Left kidney (tissue), 8 donors: ENCODE measurements around the gene NR6A1. TPM values are rescaled to one million over a fixed set of nuclear protein-coding genes. Genes with fewer than 3 reads are reported as not detected.

Experiments used
- DNase-seq: peaks from one replicate; pipeline ENCODE4 v3.0.0-alpha.2; 2013
- long read RNA-seq, 8 donors: transcript quantifications; one replicate each; lab custom pipeline, GENCODE V29; 2026
- polyA plus RNA-seq: library from polyadenylated mRNA; unstranded; fragments of 120-200 nt; gene quantifications from one replicate; pipeline ENCODE4 v1.2.1, GENCODE V29; 2013; ENCODE audit not compliant: insufficient read length

The NR6A1 gene
- 1.7 TPM for polyA plus RNA-seq
- long read RNA-seq, donor 1 = 0 reads
- long read RNA-seq, donor 2, partial matches to known transcripts = 0 of 5 reads
- long read RNA-seq, donor 2, other reads (novel, unspliced or antisense) = 5 of 5 reads
- long read RNA-seq, donor 3 = 0 reads
- long read RNA-seq, donor 4 = 0 reads
- long read RNA-seq, donor 5 = 0 reads
- long read RNA-seq, donor 6 = 0 reads
- long read RNA-seq, donor 7 = 0 reads
- long read RNA-seq, donor 8 = 0 reads

- peak; percentile 97 for DNase-seq
These were observed at the start of gene NR6A1 for GRCh38 chr9:124771021-124771866. Gene NR6A1, minus strand, starts transcription at chr9:124771311.

- no peak for DNase-seq
These were observed 47.5 kb upstream of the NR6A1 start for GRCh38 chr9:124818431-124819281.

GRCh38 chr9:124815601-124816000 is 44.5 kb upstream of the NR6A1 start:
- no peak for DNase-seq

GRCh38 chr9:124814164-124814535 is 43.0 kb upstream of the NR6A1 start:
- DNase-seq = no peak

- no peak for DNase-seq
These were observed 42.5 kb upstream of the NR6A1 start for GRCh38 chr9:124813501-124814163.

GRCh38 chr9:124813041-124813440 is 41.9 kb upstream of the NR6A1 start:
- DNase-seq = no peak

- DNase-seq = no peak
These were observed 41.3 kb upstream of the NR6A1 start for GRCh38 chr9:124812441-124812876.

GRCh38 chr9:124810663-124811355 is 39.7 kb upstream of the NR6A1 start:
- peak; percentile 26 for DNase-seq

GRCh38 chr9:124809741-124810500 is 38.8 kb upstream of the NR6A1 start:
- DNase-seq = no peak

- no peak for DNase-seq
These were observed 38.1 kb upstream of the NR6A1 start for GRCh38 chr9:124809211-124809610.

- no peak for DNase-seq
These were observed 37.3 kb upstream of the NR6A1 start for GRCh38 chr9:124808246-124808956.

- DNase-seq = no peak
These were observed 34.1 kb upstream of the NR6A1 start for GRCh38 chr9:124805186-124805585.

- no peak for DNase-seq
These were observed 32.8 kb upstream of the NR6A1 start for GRCh38 chr9:124803911-124804310.

- no peak for DNase-seq
These were observed 31.3 kb upstream of the NR6A1 start for GRCh38 chr9:124802426-124802825.

GRCh38 chr9:124801356-124801755 is 30.2 kb upstream of the NR6A1 start:
- no peak for DNase-seq

GRCh38 chr9:124800306-124801259 is 29.5 kb upstream of the NR6A1 start:
- no peak for DNase-seq

- DNase-seq = no peak
These were observed 28.3 kb upstream of the NR6A1 start for GRCh38 chr9:124799274-124800006.
